ENCODE results near the gene DAPK1. TPM values are rescaled to one million over a fixed set of nuclear protein-coding genes. Genes with fewer than 3 reads are reported as not detected.

The DAPK1 gene
- total and polyA plus RNA-seq, 4 donors, result 33.0 to 301 (median 94.1) TPM

DNA sequence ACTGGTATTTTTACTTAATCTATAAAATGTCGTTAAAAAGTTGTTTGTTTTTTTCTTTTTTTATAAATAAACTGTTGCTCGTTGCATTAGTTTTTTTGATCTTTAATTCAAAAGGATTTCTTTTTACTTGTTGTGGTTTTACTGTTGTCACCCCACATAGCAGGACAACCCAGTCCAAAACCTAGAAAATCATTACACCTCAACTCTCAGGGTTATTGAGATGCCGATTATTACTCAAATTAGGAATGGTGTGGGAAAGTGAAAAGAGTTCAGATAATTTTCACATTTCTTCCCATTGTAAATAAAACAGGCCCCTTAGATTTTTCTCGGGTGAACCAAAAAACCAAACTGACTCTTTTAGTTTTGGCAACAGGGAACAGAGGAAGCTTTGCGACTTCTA is 210.9 kb downstream of the DAPK1 start:
- no peak for TF ChIP-seq CTCF (IDR thresholded peaks at IDR 0.05; ENCODE audit: control extremely low read depth, extremely low read depth)
- Histone ChIP-seq H3K9me3 (ENCODE audit: control insufficient read depth in 4 of 4, insufficient read depth in 3 of 4, low read length in 3 of 4) (peaks cover 0 to 4% (median 0%) of the 10 kb centered on the region in 4 donors), H3K4me3 (no peak overlapping the region), H3K27me3 (ENCODE audit: control insufficient read depth in 3 of 3, insufficient read depth in 3 of 3, low read length in 2 of 3) (no peaks in the 10 kb centered on the region), H3K36me3 (ENCODE audit: control insufficient read depth in 4 of 4, insufficient read depth in 4 of 4, low read length in 4 of 4) (peaks cover 0 to 35% (median 23%) of the 10 kb centered on the region in 4 donors), H3K9ac (ENCODE audit: insufficient read depth in 1 of 2, low read length in 2 of 2) (no peak overlapping the region), H3K4me1 (ENCODE audit: control insufficient read depth in 5 of 5, insufficient read depth in 5 of 5, low read length in 5 of 5) (peaks cover 0 to 23% (median 15%) of the 10 kb centered on the region in 5 donors), H3K27ac (ENCODE audit: low read depth in 1 of 2, low read length in 1 of 2) (no peak overlapping the region)
- no peak for ATAC-seq (ENCODE audit: insufficient read depth, low FRiP score)
- 76 to 84% methylated on average over 5 of the region's 5 CpGs for WGBS, 2 donors
- no peak for DNase-seq

DNA sequence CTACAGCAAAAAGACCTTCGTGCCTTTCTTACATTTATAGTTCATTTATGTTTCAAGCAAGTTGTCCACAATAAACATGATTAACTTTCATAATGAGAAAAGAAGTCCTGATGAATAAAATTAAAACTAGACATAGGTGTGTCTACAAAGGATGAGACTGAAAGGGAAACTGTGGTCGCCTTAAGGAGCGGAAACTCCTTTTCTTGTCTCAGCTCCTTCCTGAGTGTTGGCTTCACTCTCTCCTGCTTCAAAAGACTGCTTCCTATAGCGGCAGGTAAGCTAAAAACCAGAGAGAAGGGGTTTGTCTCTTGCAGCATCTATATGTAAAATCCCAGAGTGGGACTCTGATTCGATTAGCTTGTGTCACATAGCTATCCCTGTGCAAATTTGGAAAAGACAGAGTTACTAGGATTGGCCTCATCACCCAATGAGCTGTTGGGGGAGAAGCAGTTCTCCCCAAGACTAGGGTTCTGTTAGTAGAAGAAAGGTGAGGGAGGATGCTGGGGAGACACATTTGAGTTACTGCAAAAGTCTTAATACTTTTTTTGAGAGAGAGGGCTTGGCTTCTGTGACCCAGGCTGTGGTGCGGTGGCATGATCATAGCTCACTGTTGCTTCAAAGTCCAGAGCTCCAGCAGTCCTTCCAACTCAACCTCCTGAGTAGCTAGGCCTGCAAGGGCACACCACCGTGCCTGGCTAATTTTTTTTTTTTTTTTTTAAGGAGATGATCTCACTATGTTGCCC is 211.5 kb downstream of the DAPK1 start:
- Histone ChIP-seq H3K36me3 (ENCODE audit: control insufficient read depth in 4 of 4, insufficient read depth in 4 of 4, low read length in 4 of 4) (peaks cover 0 to 32% (median 22%) of the 10 kb centered on the region in 4 donors), H3K9ac (ENCODE audit: insufficient read depth in 1 of 2, low read length in 2 of 2) (no peak overlapping the region), H3K9me3 (ENCODE audit: control insufficient read depth in 4 of 4, insufficient read depth in 3 of 4, low read length in 3 of 4) (peaks cover 0 to 4% (median 0%) of the 10 kb centered on the region in 4 donors), H3K27ac (ENCODE audit: low read depth in 1 of 2, low read length in 1 of 2) (no peak overlapping the region), H3K4me1 (ENCODE audit: control insufficient read depth in 5 of 5, insufficient read depth in 5 of 5, low read length in 5 of 5) (peaks cover 0 to 29% (median 15%) of the 10 kb centered on the region in 5 donors), H3K27me3 (ENCODE audit: control insufficient read depth in 3 of 3, insufficient read depth in 3 of 3, low read length in 2 of 3) (no peaks in the 10 kb centered on the region), H3K4me3 (no peak overlapping the region)
- WGBS, 2 donors, result 78 to 79% methylated on average over 7 of the region's 7 CpGs
- TF ChIP-seq CTCF (IDR thresholded peaks at IDR 0.05; ENCODE audit: control extremely low read depth, extremely low read depth), result no peak
- DNase-seq, result no peak
- no peak for ATAC-seq (ENCODE audit: insufficient read depth, low FRiP score)

DNA sequence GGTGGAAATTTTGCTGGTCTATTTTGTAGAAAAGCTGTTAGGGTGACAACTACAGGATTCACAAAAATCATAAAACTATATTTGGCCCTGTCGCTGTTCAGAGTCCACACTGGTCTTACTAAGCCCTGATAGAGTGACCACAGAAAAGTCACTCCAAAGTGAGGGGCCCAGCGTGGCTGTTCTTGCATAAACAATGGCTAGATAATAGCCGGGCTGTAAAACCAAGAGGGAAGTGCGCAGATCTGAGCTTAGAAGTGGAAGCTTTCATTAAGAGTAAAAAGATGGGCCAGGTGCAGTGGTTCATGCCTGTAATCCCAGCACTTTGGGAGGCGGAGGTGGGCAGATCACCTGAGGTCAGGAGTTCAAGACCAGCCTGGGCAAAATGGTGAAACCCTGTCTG is 212.8 kb downstream of the DAPK1 start:
- no peak for TF ChIP-seq CTCF (IDR thresholded peaks at IDR 0.05; ENCODE audit: control extremely low read depth, extremely low read depth)
- Histone ChIP-seq H3K4me1 (ENCODE audit: control insufficient read depth in 5 of 5, insufficient read depth in 5 of 5, low read length in 5 of 5) (peaks cover 0 to 36% (median 19%) of the 10 kb centered on the region in 5 donors), H3K36me3 (ENCODE audit: control insufficient read depth in 4 of 4, insufficient read depth in 4 of 4, low read length in 4 of 4) (peaks cover 0 to 29% (median 22%) of the 10 kb centered on the region in 4 donors), H3K4me3 (no peak overlapping the region), H3K9me3 (ENCODE audit: control insufficient read depth in 4 of 4, insufficient read depth in 3 of 4, low read length in 3 of 4) (peaks cover 0 to 4% (median 0%) of the 10 kb centered on the region in 4 donors), H3K27ac (ENCODE audit: low read depth in 1 of 2, low read length in 1 of 2) (no peak overlapping the region), H3K27me3 (ENCODE audit: control insufficient read depth in 3 of 3, insufficient read depth in 3 of 3, low read length in 2 of 3) (no peaks in the 10 kb centered on the region), H3K9ac (ENCODE audit: insufficient read depth in 1 of 2, low read length in 2 of 2) (no peak overlapping the region)
- WGBS, 2 donors, result 79 to 81% methylated on average over 5 of the region's 5 CpGs
- ATAC-seq (ENCODE audit: insufficient read depth, low FRiP score) (no peak), DNase-seq (no peak)

Measured in lung (tissue), 12 donors.